SK-N-SH (cell line): ENCODE results near the gene CXCR3. TPM values are rescaled to one million over a fixed set of nuclear protein-coding genes. Genes with fewer than 3 reads are reported as not detected.

Source experiments
- CTCF ChIA-PET: fragments of 300-600, 350-600 bp; formaldehyde crosslinking; extraction: SDS; loops from one replicate; lab custom pipeline; 2021; lab: Yijun Ruan, JAX
- POLR2A ChIA-PET: fragments of 350-600 bp; sonication (Branson Sonifier 250); formaldehyde crosslinking; extraction: SDS; loops from one replicate; lab custom pipeline; 2020; ENCODE audit warnings: antibody characterized with exemption, inconsistent platforms; lab: Yijun Ruan, JAX
- DNase-seq: peaks from one replicate; pipeline ENCODE4 v3.0.0; 2012
- H2AFZ ChIP-seq: fragments of 200-600 bp; sonication (generic); 2 replicates; pipeline ENCODE4 v1.8.1; 2016; ENCODE audit warnings: antibody characterized with exemption, mild to moderate bottlenecking, low read depth
- H3F3A ChIP-seq: fragments of 200-600 bp; sonication (generic); replicated peaks from 2 replicates; pipeline ENCODE3; 2016; ENCODE audit warnings: antibody characterized with exemption, mild to moderate bottlenecking; ENCODE audit not compliant: insufficient read depth
- H3K27ac ChIP-seq, 2 experiments: fragments of 200-500 bp in 1 of 2; fragments of 200-600 bp in 1 of 2; sonication (Bioruptor generic) in 1 of 2; sonication (generic), shearing (Covaris generic) in 1 of 2; 2 replicates each; pipeline versions ENCODE4 v1.5.1 to v1.6.1; 2014 to 2016; ENCODE audit warnings: low read depth in 2 of 2, inconsistent platforms in 1 of 2, low read length in 1 of 2, mild to moderate bottlenecking in 1 of 2, mixed read lengths in 1 of 2
- H3K27me3 ChIP-seq: fragments of 200-600 bp; sonication (generic), shearing (Covaris generic); 2 replicates; pipeline ENCODE4 v1.6.1; 2016; ENCODE audit warnings: mixed run types; ENCODE audit not compliant: insufficient read depth
- H3K36me3 ChIP-seq, 2 experiments: fragments of 200-500 bp in 1 of 2; fragments of 200-600 bp in 1 of 2; sonication (Bioruptor generic) in 1 of 2; sonication (generic) in 1 of 2; replicated peaks in 1 of 2; 2 replicates each; pipeline versions ENCODE3 to v1.5.1; 2014 to 2016; ENCODE audit warnings: low read length in 1 of 2, mild to moderate bottlenecking in 1 of 2; ENCODE audit not compliant: insufficient read depth in 2 of 2, control insufficient read depth in 1 of 2
- H3K4me1 ChIP-seq, 2 experiments: fragments of 200-500 bp in 1 of 2; fragments of 200-600 bp in 1 of 2; sonication (Bioruptor generic) in 1 of 2; sonication (generic), shearing (Covaris generic) in 1 of 2; 2 replicates each; pipeline versions ENCODE4 v1.5.1 to v1.6.1; 2014 to 2016; ENCODE audit warnings: low read depth in 1 of 2, low read length in 1 of 2, mixed run types in 1 of 2; ENCODE audit not compliant: insufficient read depth in 2 of 2, control insufficient read depth in 1 of 2
- H3K4me2 ChIP-seq: fragments of 200-600 bp; sonication (generic), shearing (Covaris generic); 2 replicates; pipeline ENCODE4 v1.6.1; 2017; ENCODE audit warnings: mixed run types
- H3K4me3 ChIP-seq, 2 experiments: fragments of 200-500 bp in 1 of 2; fragments of 200-600 bp in 1 of 2; sonication (Bioruptor generic) in 1 of 2; sonication (generic), shearing (Covaris generic) in 1 of 2; 2 replicates each; pipeline versions ENCODE4 v1.5.1 to v1.8.1; 2014 to 2016; ENCODE audit warnings: low read depth in 2 of 2, inconsistent platforms in 1 of 2, low read length in 1 of 2, mild to moderate bottlenecking in 1 of 2, mixed read lengths in 1 of 2, moderate library complexity in 1 of 2
- H3K79me2 ChIP-seq: fragments of 200-600 bp; sonication (generic); 2 replicates; pipeline ENCODE4 v1.8.1; 2017; ENCODE audit warnings: mild to moderate bottlenecking; ENCODE audit not compliant: insufficient read depth
- H3K9ac ChIP-seq: fragments of 200-600 bp; sonication (generic); 2 replicates; pipeline ENCODE4 v1.6.1; 2017; ENCODE audit warnings: mixed run types
- H3K9me2 ChIP-seq: fragments of 200-600 bp; sonication (generic); 2 replicates; pipeline ENCODE4 v1.6.1; 2017; ENCODE audit warnings: mixed run types
- H3K9me3 ChIP-seq: fragments of 200-600 bp; sonication (generic); 2 replicates; pipeline ENCODE4 v1.6.1; 2017; ENCODE audit warnings: mixed run types, mild to moderate bottlenecking, moderate library complexity
- H4K20me1 ChIP-seq: fragments of 200-600 bp; sonication (generic); 2 replicates; pipeline ENCODE4 v1.6.1; 2017; ENCODE audit warnings: mild to moderate bottlenecking, mixed run types; ENCODE audit not compliant: insufficient read depth
- EP300 ChIP-seq, 2 experiments: IDR thresholded peaks; 2 replicates each; pipeline versions ENCODE4 v1.4.0 to v1.6.1; 2012; ENCODE audit warnings: borderline replicate concordance in 1 of 2, low read depth in 1 of 2, low read length in 1 of 2
- EZH2phosphoT487 ChIP-seq: fragments of 200-600 bp; sonication (generic); IDR thresholded peaks from 2 replicates; pipeline ENCODE4 v1.6.1; 2017; ENCODE audit warnings: low read depth, mixed run types, mild to moderate bottlenecking, antibody characterized with exemption, moderate library complexity, borderline replicate concordance
- FOSL2 ChIP-seq: IDR thresholded peaks from 2 replicates; pipeline ENCODE4 v1.4.0; 2012; ENCODE audit warnings: low read depth, mild to moderate bottlenecking, moderate library complexity, borderline replicate concordance
- FOXM1 ChIP-seq: IDR thresholded peaks from 2 replicates; pipeline ENCODE4 v1.4.0; 2012; ENCODE audit warnings: low read depth, mild to moderate bottlenecking
- GABPA ChIP-seq: IDR thresholded peaks from 2 replicates; pipeline ENCODE4 v1.4.0; 2012; ENCODE audit warnings: low read depth, mild to moderate bottlenecking
- GATA2 ChIP-seq: sonication (generic); formaldehyde crosslinking; IDR thresholded peaks from 2 replicates; pipeline ENCODE4 v1.5.0; 2020; ENCODE audit warnings: mild to moderate bottlenecking, missing genetic modification reagents
- JUND ChIP-seq: IDR thresholded peaks from 2 replicates; pipeline ENCODE4 v1.4.0; 2012
- MXI1 ChIP-seq: IDR thresholded peaks from 2 replicates; pipeline ENCODE4 v1.6.1; 2012; ENCODE audit warnings: mild to moderate bottlenecking, low read depth, low read length, improper control_type of control experiment
- NFIC ChIP-seq: IDR thresholded peaks from 2 replicates; pipeline ENCODE4 v1.4.0; 2012; ENCODE audit warnings: borderline replicate concordance
- NRF1 ChIP-seq: IDR thresholded peaks from 2 replicates; pipeline ENCODE4 v1.6.1; 2012; ENCODE audit warnings: low read depth, mild to moderate bottlenecking, low read length
- RAD21 ChIP-seq: IDR thresholded peaks from 2 replicates; pipeline ENCODE4 v1.6.1; 2012; ENCODE audit warnings: mild to moderate bottlenecking, low read length
- RCOR1 ChIP-seq: fragments of 150-350 bp; IDR thresholded peaks from 2 replicates; pipeline ENCODE4 v1.6.1; 2017; ENCODE audit warnings: antibody characterized with exemption, low read length
- RFX5 ChIP-seq: IDR thresholded peaks from 2 replicates; pipeline ENCODE4 v1.6.1; 2012; ENCODE audit warnings: mild to moderate bottlenecking, improper control_type of control experiment, low read length
- SIN3A ChIP-seq: IDR thresholded peaks from 2 replicates; pipeline ENCODE4 v1.6.1; 2012; ENCODE audit warnings: low read depth, mild to moderate bottlenecking, low read length, moderate library complexity, borderline replicate concordance
- TCF12 ChIP-seq: IDR thresholded peaks from 2 replicates; pipeline ENCODE4 v1.4.0; 2012
- YY1 ChIP-seq: IDR thresholded peaks from 2 replicates; pipeline ENCODE4 v1.4.0; 2012; ENCODE audit warnings: low read depth, mild to moderate bottlenecking
- WGBS: methylation state at CpG from one replicate; pipeline ENCODE4 v1.1.6; 2017; ENCODE audit warnings: low lambda C conversion rate; 5-methylcytosine and 5-hydroxymethylcytosine counted together
- polyA plus RNA-seq, 3 experiments: library from polyadenylated mRNA; depleted of rRNA; stranded (reverse); fragments of >200 nt; gene quantifications; 2 replicates each; pipeline ENCODE4 v1.2.3, GENCODE V29; 2012
- TF ChIP-seq, protein P1 (sequence below): IDR thresholded peaks from 2 replicates; pipeline ENCODE4 v1.4.0; 2012; ENCODE audit warnings: low read depth
- TF ChIP-seq, protein P2 (sequence below): IDR thresholded peaks from 2 replicates; pipeline ENCODE4 v1.4.0; 2012; ENCODE audit warnings: low read depth, borderline replicate concordance
- TF ChIP-seq, protein P3 (sequence below): IDR thresholded peaks from 2 replicates; pipeline ENCODE4 v1.4.0; 2012; ENCODE audit warnings: low read depth, borderline replicate concordance

CXCR3 gene
- polyA plus RNA-seq, 1 of the 3 experiments (the other 2 are of a cell fraction): not detected

DNA sequence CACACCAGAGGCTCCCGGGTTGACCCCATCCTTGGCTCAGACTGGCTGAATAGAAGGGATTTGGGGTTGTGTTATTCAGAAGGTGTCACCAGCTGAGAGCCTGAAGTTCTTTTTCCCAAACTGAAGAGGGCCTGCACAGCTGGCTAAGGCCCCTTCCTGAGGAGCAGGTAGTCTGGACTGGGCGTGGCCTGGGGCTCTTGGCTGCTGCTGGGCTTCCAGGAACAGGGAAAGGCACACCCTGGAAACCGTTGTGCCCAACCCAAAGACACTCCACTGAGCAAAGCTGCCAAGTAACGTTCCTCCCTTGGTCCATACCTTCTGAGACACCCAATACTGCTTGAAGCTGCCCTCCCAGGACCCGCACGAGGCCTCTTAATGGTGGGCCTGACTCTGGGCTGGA, 8.3 kb upstream of the CXCR3 start:
- Histone ChIP-seq H3K27ac (no peak overlapping the region), H3K9ac (no peak overlapping the region), H3K27me3 (no peaks in the 10 kb centered on the region; the same call in 1 of the 2 replicates), H3K36me3 (no peaks in the 10 kb centered on the region), H2AFZ (no peak overlapping the region), H3K9me2 (no peaks in the 10 kb centered on the region), H3K4me2 (no peak overlapping the region), H3F3A (no peaks in the 10 kb centered on the region), H3K79me2 (no peaks in the 10 kb centered on the region), H3K9me3 (no peaks in the 10 kb centered on the region), H4K20me1 (no peaks in the 10 kb centered on the region), H3K4me3 (no peak overlapping the region), H3K4me1 (no peaks in the 10 kb centered on the region)
- WGBS: 33% methylated on average over 6 of the region's 6 CpGs
- ChIA-PET POLR2A (no interaction called here), CTCF (interaction anchor here (1.0 kb wide), 1 partner anchor 26 kb away, joined by 3 read pairs; no protein-coding TSS in a partner anchor)
- DNase-seq: no peak
- TF ChIP-seq, protein P1, sequence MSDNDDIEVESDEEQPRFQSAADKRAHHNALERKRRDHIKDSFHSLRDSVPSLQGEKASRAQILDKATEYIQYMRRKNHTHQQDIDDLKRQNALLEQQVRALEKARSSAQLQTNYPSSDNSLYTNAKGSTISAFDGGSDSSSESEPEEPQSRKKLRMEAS: no peak
- TF ChIP-seq RFX5 (no peak), NFIC (no peak), FOSL2 (no peak), JUND (no peak), EZH2phosphoT487 (no peak), SIN3A (no peak), TCF12 (no peak), EP300 (IDR thresholded peaks at IDR 0.05; ENCODE audit: borderline replicate concordance in 1 of 2, low read depth in 1 of 2, low read length in 1 of 2) (no peak), FOXM1 (no peak), MXI1 (no peak), NRF1 (no peak), RAD21 (no peak), RCOR1 (no peak)
- TF ChIP-seq, protein P2, sequence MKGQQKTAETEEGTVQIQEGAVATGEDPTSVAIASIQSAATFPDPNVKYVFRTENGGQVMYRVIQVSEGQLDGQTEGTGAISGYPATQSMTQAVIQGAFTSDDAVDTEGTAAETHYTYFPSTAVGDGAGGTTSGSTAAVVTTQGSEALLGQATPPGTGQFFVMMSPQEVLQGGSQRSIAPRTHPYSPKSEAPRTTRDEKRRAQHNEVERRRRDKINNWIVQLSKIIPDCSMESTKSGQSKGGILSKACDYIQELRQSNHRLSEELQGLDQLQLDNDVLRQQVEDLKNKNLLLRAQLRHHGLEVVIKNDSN: no peak

DNA sequence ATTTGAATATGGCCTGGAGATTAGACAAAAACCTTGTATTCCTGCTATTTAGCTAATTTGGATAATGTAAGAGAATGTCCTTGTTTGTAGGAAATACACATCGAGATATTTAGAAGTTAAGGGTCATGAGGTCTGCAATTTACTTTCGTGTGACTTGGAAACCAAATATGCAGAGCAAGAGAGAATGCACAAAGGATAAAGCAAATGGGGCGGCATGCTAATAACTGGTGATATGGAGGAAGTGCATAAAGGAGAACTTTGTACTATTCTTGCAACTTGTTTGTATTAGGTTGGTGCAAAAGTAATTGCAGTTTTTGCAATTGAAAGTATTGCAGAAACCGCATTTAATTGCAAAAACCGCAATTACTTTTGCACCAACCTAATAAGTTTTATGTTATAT, 7.2 kb upstream of the CXCR3 start:
- 64% methylated on average over 5 of the region's 5 CpGs for WGBS
- no peaks in the 10 kb centered on the region for H3F3A ChIP-seq

More for the DNA sequence above, 7.2 kb upstream of the CXCR3 start:
- no peaks in the 10 kb centered on the region for H3K9me3 ChIP-seq
- H3K27ac ChIP-seq: no peak overlapping the region
- H3K4me2 ChIP-seq: no peak overlapping the region
- no peak overlapping the region for H2AFZ ChIP-seq
- no peaks in the 10 kb centered on the region for H3K79me2 ChIP-seq
- H3K27me3 ChIP-seq: no peaks in the 10 kb centered on the region; the same call in 1 of the 2 replicates
- H3K9ac ChIP-seq: no peak overlapping the region
- TF ChIP-seq GATA2: no peak
- no peak for TF ChIP-seq GABPA
- TF ChIP-seq, protein P2: no peak
- no peak for TF ChIP-seq JUND
- TF ChIP-seq YY1: no peak
- TF ChIP-seq, protein P3, sequence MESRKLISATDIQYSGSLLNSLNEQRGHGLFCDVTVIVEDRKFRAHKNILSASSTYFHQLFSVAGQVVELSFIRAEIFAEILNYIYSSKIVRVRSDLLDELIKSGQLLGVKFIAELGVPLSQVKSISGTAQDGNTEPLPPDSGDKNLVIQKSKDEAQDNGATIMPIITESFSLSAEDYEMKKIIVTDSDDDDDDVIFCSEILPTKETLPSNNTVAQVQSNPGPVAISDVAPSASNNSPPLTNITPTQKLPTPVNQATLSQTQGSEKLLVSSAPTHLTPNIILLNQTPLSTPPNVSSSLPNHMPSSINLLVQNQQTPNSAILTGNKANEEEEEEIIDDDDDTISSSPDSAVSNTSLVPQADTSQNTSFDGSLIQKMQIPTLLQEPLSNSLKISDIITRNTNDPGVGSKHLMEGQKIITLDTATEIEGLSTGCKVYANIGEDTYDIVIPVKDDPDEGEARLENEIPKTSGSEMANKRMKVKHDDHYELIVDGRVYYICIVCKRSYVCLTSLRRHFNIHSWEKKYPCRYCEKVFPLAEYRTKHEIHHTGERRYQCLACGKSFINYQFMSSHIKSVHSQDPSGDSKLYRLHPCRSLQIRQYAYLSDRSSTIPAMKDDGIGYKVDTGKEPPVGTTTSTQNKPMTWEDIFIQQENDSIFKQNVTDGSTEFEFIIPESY: no peak
- TF ChIP-seq, all 33 proteins: peak for 0
- DNase-seq: no peak
- POLR2A ChIA-PET: no interaction called here
- Histone ChIP-seq H3K36me3 (no peaks in the 10 kb centered on the region), H3K9me2 (no peaks in the 10 kb centered on the region), H4K20me1 (no peaks in the 10 kb centered on the region), H3K4me1 (no peaks in the 10 kb centered on the region), H3K4me3 (no peak overlapping the region)
- CTCF ChIA-PET: interaction anchor here (0.6 to 1.0 kb wide), 2 partner anchors 27 to 707 kb away, joined by 3 to 4 read pairs; no protein-coding TSS in a partner anchor
